ENCODE results near the gene NCLN. TPM values are rescaled to one million over a fixed set of nuclear protein-coding genes. Genes with fewer than 3 reads are reported as not detected.
"Not testable (repeated sequence)": the region's sequence is repeated elsewhere in the genome, so short reads cannot be mapped to it uniquely, and the experiment has no call there.

The NCLN gene
- total RNA-seq, 2 donors from 2014 or later, result 46.4 to 81.6 TPM

DNA sequence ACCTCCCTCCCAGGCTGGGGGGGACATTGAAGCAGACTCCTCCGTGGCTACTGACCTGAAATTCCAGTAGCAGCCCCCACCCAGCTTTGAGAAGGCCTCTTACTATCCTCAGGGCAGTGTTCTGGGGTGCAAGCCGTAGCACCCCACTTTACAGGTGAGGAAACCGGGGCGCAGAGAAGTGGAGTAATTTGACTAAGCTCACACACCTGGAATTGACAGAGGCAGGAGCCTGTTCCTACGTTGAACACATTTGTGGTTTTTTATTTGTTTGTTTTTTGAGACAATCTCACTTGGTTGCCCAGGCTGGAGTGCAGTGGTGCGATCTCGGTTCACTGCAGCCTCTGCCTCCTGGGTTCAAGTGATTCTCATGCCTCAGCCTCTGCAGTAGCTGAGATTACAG is 21.8 kb upstream of the NCLN start:
- Mint-ChIP-seq H3K27me3 (no peaks in the 10 kb centered on the region), H3K36me3 (ENCODE audit: low read depth) (peaks cover 34% of the 10 kb centered on the region), H3K4me1 (peaks cover 17% of the 10 kb centered on the region), H3K27ac (no peak overlapping the region), H3K9me3 (no peaks in the 10 kb centered on the region), H3K4me3 (no peak overlapping the region)
- no peak for ATAC-seq (replicated peaks)

- H3K4me3 Mint-ChIP-seq, result no peak overlapping the region
- no peak for ATAC-seq (replicated peaks)
- H3K27ac Mint-ChIP-seq, result no peak overlapping the region
Observed at GRCh38 chr19:3167533-3168272, 18.0 kb upstream of the NCLN start.

DNA sequence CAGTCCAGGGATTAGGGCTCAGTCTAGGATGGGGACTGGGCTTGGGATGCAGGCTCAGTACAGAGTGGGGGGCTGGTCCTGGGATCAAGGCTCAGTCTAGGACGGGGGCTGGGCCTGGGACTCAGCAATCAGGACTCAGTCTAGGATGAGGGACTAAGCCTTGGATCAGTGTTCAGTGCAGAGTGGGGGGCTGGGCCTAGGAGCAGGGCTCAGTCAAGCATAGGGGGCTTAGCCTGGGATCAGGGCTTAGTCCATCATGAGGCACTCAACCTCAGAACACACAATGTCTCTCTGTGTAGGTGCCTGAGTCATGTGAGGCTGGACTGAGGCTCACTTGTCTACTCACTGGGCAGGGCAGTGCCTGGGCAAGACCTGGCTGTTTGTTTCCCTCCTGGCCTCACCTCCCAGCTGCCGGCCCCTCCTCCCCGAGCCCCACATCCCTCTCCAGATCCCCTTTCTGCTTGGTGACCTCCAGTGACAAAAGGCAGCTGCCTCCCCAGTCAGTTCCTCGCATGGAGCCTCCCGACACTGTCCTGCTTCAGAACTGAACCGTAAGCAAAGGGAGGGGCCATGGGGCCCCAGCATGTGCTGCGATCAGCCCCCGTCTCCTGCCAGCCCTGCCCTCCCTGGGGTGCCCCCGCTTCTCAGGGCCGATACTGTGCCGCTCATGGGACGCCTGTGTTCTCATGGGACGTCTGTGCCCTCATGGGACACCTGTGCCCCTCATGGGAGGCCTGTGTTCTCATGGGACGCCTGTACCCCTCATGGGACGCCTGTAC is 13.6 kb upstream of the NCLN start:
- peak overlapping the region; percentile 71 for H3K27ac Mint-ChIP-seq
- H3K27me3 Mint-ChIP-seq, result no peaks in the 10 kb centered on the region
- ATAC-seq (replicated peaks), result peak; percentile 33
- peaks cover 7% of the 10 kb centered on the region for H3K4me1 Mint-ChIP-seq
- no peaks in the 10 kb centered on the region for H3K9me3 Mint-ChIP-seq
- no peak overlapping the region for H3K4me3 Mint-ChIP-seq
- peaks cover 41% of the 10 kb centered on the region for H3K36me3 Mint-ChIP-seq (ENCODE audit: low read depth)

More at GRCh38 chr19:3167533-3168272, 18.0 kb upstream of the NCLN start:
- Mint-ChIP-seq H3K27me3 (no peaks in the 10 kb centered on the region), H3K9me3 (no peaks in the 10 kb centered on the region), H3K36me3 (ENCODE audit: low read depth) (peaks cover 47% of the 10 kb centered on the region), H3K4me1 (peaks cover 6% of the 10 kb centered on the region)

- not testable (repeated sequence) for H3K27me3 Mint-ChIP-seq; H3K9me3 Mint-ChIP-seq; H3K27ac Mint-ChIP-seq; ATAC-seq (replicated peaks); H3K4me3 Mint-ChIP-seq; H3K4me1 Mint-ChIP-seq
- peaks cover 39% of the 10 kb centered on the region for H3K36me3 Mint-ChIP-seq (ENCODE audit: low read depth)
Observed at GRCh38 chr19:3172673-3173000, 13.1 kb upstream of the NCLN start.

- H3K4me1 Mint-ChIP-seq, result peaks cover 7% of the 10 kb centered on the region
- no peaks in the 10 kb centered on the region for H3K27me3 Mint-ChIP-seq
- H3K4me3 Mint-ChIP-seq, result peak overlapping the region; percentile 95
- peaks cover 48% of the 10 kb centered on the region for H3K36me3 Mint-ChIP-seq (ENCODE audit: low read depth)
- H3K9me3 Mint-ChIP-seq, result no peaks in the 10 kb centered on the region
- peak; percentile 21 for ATAC-seq (replicated peaks)
- peak overlapping the region; percentile 97 for H3K27ac Mint-ChIP-seq
Observed at GRCh38 chr19:3175781-3176714, 9.7 kb upstream of the NCLN start.

DNA sequence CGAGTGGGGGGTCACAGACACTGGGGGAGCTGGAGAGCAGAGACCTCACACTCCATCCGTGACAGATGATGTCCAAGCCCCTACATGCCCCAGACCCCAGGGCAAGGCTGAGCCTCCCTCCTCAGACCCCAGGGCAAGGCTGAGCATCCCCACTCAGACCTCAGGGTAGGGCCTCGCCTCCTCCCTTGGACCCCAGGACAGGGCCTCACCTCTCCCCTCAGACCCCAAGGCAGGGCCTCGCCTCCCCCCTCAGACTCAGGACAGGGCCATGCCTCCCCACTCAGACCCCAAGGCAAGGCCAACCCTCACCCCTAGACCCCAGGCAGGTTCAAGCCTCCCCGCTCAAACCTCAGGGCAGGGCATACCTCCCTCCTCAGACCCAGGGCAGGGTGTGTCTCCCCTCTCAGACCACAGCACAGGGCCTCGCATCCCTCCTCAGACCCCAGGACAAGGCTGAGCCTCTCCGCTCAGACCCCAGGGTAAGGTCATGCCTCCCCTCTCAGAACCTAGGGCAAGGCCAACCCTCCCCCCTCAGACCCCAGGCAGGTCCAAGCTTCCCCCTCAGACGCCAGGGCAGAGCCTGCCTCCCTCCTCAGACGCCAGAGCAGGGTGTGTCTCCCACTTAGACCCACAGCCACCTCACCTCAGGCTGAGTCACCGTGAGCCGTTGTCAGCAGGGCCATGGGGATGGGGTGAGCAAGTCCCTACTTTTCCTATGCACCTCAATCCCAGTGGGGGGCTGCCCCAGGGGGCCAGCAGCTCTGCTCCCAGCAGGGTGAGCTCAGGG is 8.8 kb upstream of the NCLN start:
- H3K4me1 Mint-ChIP-seq, result peaks cover 7% of the 10 kb centered on the region
- H3K9me3 Mint-ChIP-seq, result no peaks in the 10 kb centered on the region
- peak overlapping the region; percentile 95 for H3K4me3 Mint-ChIP-seq
- H3K27me3 Mint-ChIP-seq, result no peaks in the 10 kb centered on the region
- ATAC-seq (replicated peaks), result peak; percentile 74
- peaks cover 56% of the 10 kb centered on the region for H3K36me3 Mint-ChIP-seq (ENCODE audit: low read depth)
- peak overlapping the region; percentile 97 for H3K27ac Mint-ChIP-seq

- no peaks in the 10 kb centered on the region for H3K9me3 Mint-ChIP-seq
- peaks cover 69% of the 10 kb centered on the region for H3K36me3 Mint-ChIP-seq (ENCODE audit: low read depth)
- peak within 1 kb of the TSS; percentile 98 for H3K4me3 Mint-ChIP-seq
- no peaks in the 10 kb centered on the region for H3K27me3 Mint-ChIP-seq
- peak; percentile 55 for ATAC-seq (replicated peaks)
- peak within 1 kb of the TSS; percentile 95 for H3K27ac Mint-ChIP-seq
- H3K4me1 Mint-ChIP-seq, result peaks cover 7% of the 10 kb centered on the region
Observed at GRCh38 chr19:3178377-3178972, 7.3 kb upstream of the NCLN start, which contains the start of gene S1PR4. S1PR4 (plus strand) TSS chr19:3178769; CDS start chr19:3178793, 24 bp downstream.

- Mint-ChIP-seq H3K27me3 (no peaks in the 10 kb centered on the region), H3K4me3 (peak overlapping the region; percentile 98), H3K36me3 (ENCODE audit: low read depth) (peaks cover 74% of the 10 kb centered on the region), H3K4me1 (peaks cover 12% of the 10 kb centered on the region), H3K9me3 (no peaks in the 10 kb centered on the region), H3K27ac (peak overlapping the region; percentile 95)
- peak; percentile 8 for ATAC-seq (replicated peaks)
Observed at GRCh38 chr19:3178973-3179738, 6.6 kb upstream of the NCLN start.

GRCh38 chr19:3179739-3180293 is 5.9 kb upstream of the NCLN start:
- Mint-ChIP-seq H3K27me3 (no peaks in the 10 kb centered on the region), H3K4me3 (peak overlapping the region; percentile 98), H3K36me3 (ENCODE audit: low read depth) (peaks cover 81% of the 10 kb centered on the region), H3K4me1 (peaks cover 16% of the 10 kb centered on the region), H3K9me3 (no peaks in the 10 kb centered on the region), H3K27ac (peak overlapping the region; percentile 95)
- peak; percentile 41 for ATAC-seq (replicated peaks)

DNA sequence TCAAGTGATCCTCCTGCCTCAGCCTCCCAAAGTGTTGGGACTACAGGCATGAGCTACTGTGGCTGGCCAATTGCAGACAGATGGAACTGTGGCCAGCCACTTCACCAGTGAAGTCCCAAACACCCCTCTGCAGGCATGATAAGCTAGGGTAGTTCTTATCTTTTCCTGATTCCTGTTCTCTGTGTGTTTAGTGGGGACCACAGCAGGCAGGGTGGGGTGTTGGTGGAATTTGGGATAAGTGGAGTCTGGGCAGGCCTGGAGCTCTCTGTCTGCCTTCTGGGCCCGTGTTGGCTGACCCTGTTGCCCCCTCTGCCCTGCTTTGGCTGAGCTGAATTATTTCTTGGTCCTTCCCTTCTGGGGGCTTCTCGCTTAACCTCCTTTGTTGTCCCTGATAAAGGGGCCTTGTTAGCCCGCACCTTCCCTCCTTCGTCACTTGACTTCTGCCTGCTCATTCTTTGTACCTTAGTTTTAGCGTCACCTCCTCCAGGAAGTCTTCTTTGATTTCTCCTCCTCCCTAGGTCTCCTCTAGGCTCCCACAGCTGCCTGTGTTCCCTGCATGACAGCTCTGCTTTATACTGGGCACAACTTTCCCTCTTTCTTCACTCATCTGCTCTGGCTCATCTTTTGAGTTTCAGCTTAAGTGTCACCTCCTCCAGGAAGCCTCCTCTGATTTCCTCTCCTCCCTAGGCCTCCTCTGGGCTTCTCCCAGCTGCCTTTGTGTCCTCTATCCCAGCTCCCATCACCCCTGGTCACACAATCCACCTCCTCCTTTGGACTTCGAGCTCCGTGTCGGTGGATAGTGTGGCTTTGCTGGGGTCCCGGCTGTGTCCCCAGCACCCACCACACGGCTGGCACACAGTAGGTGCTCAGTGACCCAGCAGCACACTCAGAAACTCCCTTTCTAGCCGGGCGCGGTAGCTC is 1.7 kb upstream of the NCLN start:
- H3K4me3 Mint-ChIP-seq, result peak overlapping the region; percentile 98
- H3K27ac Mint-ChIP-seq, result peak overlapping the region; percentile 93
- H3K27me3 Mint-ChIP-seq, result no peaks in the 10 kb centered on the region
- no peaks in the 10 kb centered on the region for H3K9me3 Mint-ChIP-seq
- peaks cover 30% of the 10 kb centered on the region for H3K4me1 Mint-ChIP-seq
- H3K36me3 Mint-ChIP-seq (ENCODE audit: low read depth), result peaks cover 85% of the 10 kb centered on the region
- ATAC-seq (replicated peaks), result no peak

DNA sequence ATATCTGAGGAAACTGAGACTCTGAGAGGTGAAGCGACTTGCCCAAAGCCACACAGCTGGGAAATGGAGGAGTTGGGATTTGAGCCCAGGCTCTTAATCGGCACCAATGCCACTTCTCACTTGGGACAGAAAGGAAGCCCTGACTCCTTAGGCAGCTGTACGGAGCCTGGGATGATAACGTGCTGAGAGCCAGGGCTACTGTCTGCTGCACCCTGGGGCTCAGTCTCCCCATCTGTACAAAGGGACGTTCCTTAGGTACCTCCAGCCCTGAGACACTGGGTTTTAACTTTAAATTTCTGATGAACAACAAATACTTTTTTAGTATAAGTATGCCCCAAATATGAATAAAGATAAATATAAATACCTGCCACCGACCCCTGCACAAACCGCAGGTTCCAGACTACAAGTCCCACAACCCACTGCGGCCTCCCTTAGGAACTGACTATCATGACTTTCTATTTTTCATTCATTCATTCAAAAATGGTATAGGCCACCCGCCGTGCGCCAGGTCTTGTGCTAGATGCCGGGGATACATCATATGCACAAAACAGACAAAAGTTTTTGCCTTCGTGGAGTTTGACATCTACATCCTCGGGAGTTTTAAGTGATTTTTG is 776 bp upstream of the NCLN start:
- Mint-ChIP-seq H3K27ac (peak overlapping the region; percentile 93), H3K36me3 (ENCODE audit: low read depth) (peaks cover 79% of the 10 kb centered on the region), H3K9me3 (no peaks in the 10 kb centered on the region), H3K27me3 (no peaks in the 10 kb centered on the region), H3K4me1 (peaks cover 30% of the 10 kb centered on the region), H3K4me3 (peak overlapping the region; percentile 98)
- peak; percentile 40 for ATAC-seq (replicated peaks)

Data from activated T-helper 17 cell treated with anti-CD3 and anti-CD28 coated beads, Interleukin-2, amount 50 U/mL, for 72 hours (primary cell).